ENCODE data around the gene RANBP10. TPM values are rescaled to one million over a fixed set of nuclear protein-coding genes. Genes with fewer than 3 reads are reported as not detected.
A peak's percentile ranks its signal among the peaks of the same experiment; 100 is the strongest.

Gene RANBP10
- polyA plus RNA-seq, 3 donors from 2014 or later: 2.6 to 12.4 (median 7.9) TPM

GRCh38 chr16:67811899-67812298, 5.5 kb upstream of the RANBP10 start:
- peaks cover 0 to 7% of the 10 kb centered on the region in 2 donors for H3K4me1 Mint-ChIP-seq
- H3K27ac Mint-ChIP-seq: no peak overlapping the region
- H3K27me3 Mint-ChIP-seq (ENCODE audit: low read depth in 3 of 3): peaks cover 0 to 7% (median 0%) of the 10 kb centered on the region in 3 donors
- H3K4me3 Mint-ChIP-seq: no peak overlapping the region
- no peak for DNase-seq
- H3K36me3 Mint-ChIP-seq: no peaks in the 10 kb centered on the region
- H3K9me3 Mint-ChIP-seq: no peaks in the 10 kb centered on the region

- H3K27me3 Mint-ChIP-seq (ENCODE audit: low read depth in 3 of 3): peaks cover 0 to 7% (median 3%) of the 10 kb centered on the region in 3 donors
- peaks cover 20% of the 10 kb centered on the region in 2 donors for H3K4me1 Mint-ChIP-seq
- H3K27ac Mint-ChIP-seq: peak overlapping the region; percentile 85 to 97 (median 93)
- peak overlapping the region; percentile 92 to 97 (median 94) for H3K4me3 Mint-ChIP-seq
- DNase-seq: no peak
- H3K9me3 Mint-ChIP-seq: no peaks in the 10 kb centered on the region
- no peaks in the 10 kb centered on the region for H3K36me3 Mint-ChIP-seq
Observed at GRCh38 chr16:67807148-67807682, 855 bp upstream of the RANBP10 start.

GRCh38 chr16:67805718-67806427, 487 bp downstream of the RANBP10 start:
- Mint-ChIP-seq H3K4me3 (peak overlapping the region; percentile 92 to 97 (median 94)), H3K4me1 (peaks cover 33% of the 10 kb centered on the region in 2 donors), H3K27me3 (ENCODE audit: low read depth in 3 of 3) (peaks cover 0 to 5% (median 3%) of the 10 kb centered on the region in 3 donors), H3K27ac (peak overlapping the region; percentile 53 to 96 (median 79)), H3K36me3 (no peaks in the 10 kb centered on the region), H3K9me3 (no peaks in the 10 kb centered on the region)
- peak in 1 of 3 donors; percentile 1 for DNase-seq

- DNase-seq: no peak
- Mint-ChIP-seq H3K4me3 (peak overlapping the region; percentile 92 to 97 (median 94)), H3K27me3 (ENCODE audit: low read depth in 3 of 3) (peaks cover 0 to 5% (median 3%) of the 10 kb centered on the region in 3 donors), H3K27ac (peak overlapping the region; percentile 62 to 96 (median 77)), H3K4me1 (peaks cover 39 to 40% of the 10 kb centered on the region in 2 donors), H3K9me3 (no peaks in the 10 kb centered on the region), H3K36me3 (no peaks in the 10 kb centered on the region)
Observed at GRCh38 chr16:67804853-67805542, 1.4 kb downstream of the RANBP10 start.

GRCh38 chr16:67803894-67804293, 2.5 kb downstream of the RANBP10 start:
- no peak for DNase-seq
- Mint-ChIP-seq H3K36me3 (peaks cover 0 to 4% (median 0%) of the 10 kb centered on the region in 3 donors), H3K9me3 (no peaks in the 10 kb centered on the region), H3K4me3 (peak overlapping the region in 3 of 5 donors; percentile 21 to 40 (median 29)), H3K27ac (no peak overlapping the region), H3K4me1 (peaks cover 45% of the 10 kb centered on the region in 2 donors), H3K27me3 (ENCODE audit: low read depth in 3 of 3) (peaks cover 0 to 5% (median 3%) of the 10 kb centered on the region in 3 donors)

DNA sequence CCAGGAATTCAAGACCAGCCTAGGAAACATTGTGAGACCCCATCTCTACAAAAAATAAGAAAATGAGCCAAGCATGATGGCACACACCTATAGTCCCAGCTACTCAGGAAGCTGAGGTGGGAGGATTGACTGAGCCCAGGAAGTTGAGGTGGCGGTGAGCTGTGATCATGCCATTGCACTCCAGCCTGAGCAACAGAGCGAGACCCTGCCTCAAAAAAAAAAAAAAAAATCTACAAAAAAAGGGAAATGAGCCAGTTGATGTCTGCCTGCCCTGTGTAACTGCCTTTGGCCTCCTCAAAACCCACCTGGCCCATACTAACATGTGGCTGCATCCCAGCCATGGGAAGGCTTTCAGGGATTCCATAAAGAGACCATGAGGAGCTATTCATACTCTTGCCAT, 4.5 kb downstream of the RANBP10 start:
- Mint-ChIP-seq H3K27me3 (ENCODE audit: low read depth in 3 of 3) (peaks cover 0 to 3% (median 3%) of the 10 kb centered on the region in 3 donors), H3K4me1 (peaks cover 45 to 57% of the 10 kb centered on the region in 2 donors), H3K27ac (peak overlapping the region in 1 of 6 donors; percentile 34), H3K9me3 (no peaks in the 10 kb centered on the region), H3K4me3 (peak overlapping the region in 3 of 5 donors; percentile 5 to 33 (median 22)), H3K36me3 (peaks cover 0 to 4% (median 0%) of the 10 kb centered on the region in 3 donors)
- DNase-seq: peak in 1 of 3 donors; percentile 2

DNA sequence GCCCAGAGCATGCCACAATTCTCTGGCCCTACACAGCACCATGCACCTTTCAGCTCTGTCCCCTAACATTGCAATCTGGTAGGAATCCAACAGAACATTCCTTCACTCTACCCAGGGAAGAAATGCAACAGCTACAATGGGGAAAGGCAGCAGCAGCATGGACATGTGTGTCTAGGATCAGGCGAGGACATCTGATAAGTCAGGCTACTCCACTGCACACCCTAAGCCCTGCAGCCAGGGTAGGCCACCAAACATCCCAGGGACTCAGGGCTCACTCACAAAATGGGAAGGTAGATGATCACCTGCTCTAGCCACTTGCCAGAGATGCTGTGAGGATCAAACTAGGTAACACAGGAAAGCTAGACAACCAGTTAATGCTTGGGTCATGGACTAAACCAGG, 5.1 kb downstream of the RANBP10 start:
- peak overlapping the region in 1 of 5 donors; percentile 10 for H3K4me3 Mint-ChIP-seq
- peaks cover 0 to 4% (median 3%) of the 10 kb centered on the region in 3 donors for H3K36me3 Mint-ChIP-seq
- peaks cover 49 to 63% of the 10 kb centered on the region in 2 donors for H3K4me1 Mint-ChIP-seq
- H3K27ac Mint-ChIP-seq: peak overlapping the region in 1 of 6 donors; percentile 55
- H3K27me3 Mint-ChIP-seq (ENCODE audit: low read depth in 3 of 3): no peaks in the 10 kb centered on the region
- no peak for DNase-seq
- no peaks in the 10 kb centered on the region for H3K9me3 Mint-ChIP-seq

DNA sequence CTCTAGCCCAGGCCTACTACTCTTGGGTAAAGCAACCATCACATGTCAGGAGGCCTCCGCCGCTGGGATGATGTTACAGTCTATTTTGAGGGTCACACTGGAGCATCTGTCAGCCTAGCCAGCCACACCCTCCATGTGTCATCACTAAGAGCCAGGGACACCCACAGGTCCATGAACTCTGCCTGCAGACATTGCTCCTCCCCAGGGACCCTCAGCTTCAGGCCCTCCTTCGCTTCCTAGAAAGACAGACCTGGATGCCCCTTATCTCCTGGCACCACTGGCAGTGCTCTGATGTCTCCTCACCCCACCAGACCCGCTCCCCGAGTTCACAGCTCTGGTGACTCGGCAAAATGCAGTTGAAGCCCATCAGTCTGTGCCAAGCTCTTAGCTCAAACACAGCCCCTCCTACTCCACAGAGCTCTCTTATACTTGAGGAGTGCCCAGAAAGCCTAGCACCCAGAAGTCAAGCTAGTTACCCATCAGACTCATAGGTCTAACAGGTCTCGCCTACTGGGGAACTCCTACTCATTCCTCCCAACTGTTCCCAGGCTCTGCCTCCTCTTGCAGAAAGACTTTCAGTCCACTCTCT, 5.9 kb downstream of the RANBP10 start:
- peaks cover 44 to 62% of the 10 kb centered on the region in 2 donors for H3K4me1 Mint-ChIP-seq
- H3K27ac Mint-ChIP-seq: peak overlapping the region in 1 of 6 donors; percentile 55
- no peak overlapping the region for H3K4me3 Mint-ChIP-seq
- H3K9me3 Mint-ChIP-seq: no peaks in the 10 kb centered on the region
- DNase-seq: no peak
- H3K36me3 Mint-ChIP-seq: peaks cover 0 to 4% (median 4%) of the 10 kb centered on the region in 3 donors
- H3K27me3 Mint-ChIP-seq (ENCODE audit: low read depth in 3 of 3): no peaks in the 10 kb centered on the region

GRCh38 chr16:67796099-67796718, 10.2 kb downstream of the RANBP10 start:
- no peak for DNase-seq

GRCh38 chr16:67790071-67790470, 16.3 kb downstream of the RANBP10 start:
- peak overlapping the region in 1 of 6 donors; percentile 56 for H3K27ac Mint-ChIP-seq
- peaks cover 0 to 2% (median 0%) of the 10 kb centered on the region in 3 donors for H3K27me3 Mint-ChIP-seq (ENCODE audit: low read depth in 3 of 3)
- no peak overlapping the region for H3K4me3 Mint-ChIP-seq
- DNase-seq: no peak
- H3K36me3 Mint-ChIP-seq: no peaks in the 10 kb centered on the region
- no peaks in the 10 kb centered on the region for H3K9me3 Mint-ChIP-seq
- peaks cover 0 to 5% of the 10 kb centered on the region in 2 donors for H3K4me1 Mint-ChIP-seq

More at GRCh38 chr16:67796099-67796718, 10.2 kb downstream of the RANBP10 start:
- H3K9me3 Mint-ChIP-seq: no peaks in the 10 kb centered on the region
- peaks cover 0 to 4% (median 4%) of the 10 kb centered on the region in 3 donors for H3K36me3 Mint-ChIP-seq
- H3K4me1 Mint-ChIP-seq: peaks cover 22 to 35% of the 10 kb centered on the region in 2 donors
- H3K27me3 Mint-ChIP-seq (ENCODE audit: low read depth in 3 of 3): no peaks in the 10 kb centered on the region
- H3K27ac Mint-ChIP-seq: peak overlapping the region in 2 of 6 donors; percentile 1 to 21
- H3K4me3 Mint-ChIP-seq: no peak overlapping the region

- DNase-seq: no peak
- Mint-ChIP-seq H3K4me1 (peaks cover 4 to 13% of the 10 kb centered on the region in 2 donors), H3K36me3 (no peaks in the 10 kb centered on the region), H3K27ac (no peak overlapping the region), H3K4me3 (no peak overlapping the region), H3K27me3 (ENCODE audit: low read depth in 3 of 3) (peaks cover 0 to 2% (median 0%) of the 10 kb centered on the region in 3 donors), H3K9me3 (no peaks in the 10 kb centered on the region)
Observed at GRCh38 chr16:67786491-67786890, 19.9 kb downstream of the RANBP10 start.

- DNase-seq: no peak
- H3K9me3 Mint-ChIP-seq: no peaks in the 10 kb centered on the region
- peaks cover 0 to 2% (median 0%) of the 10 kb centered on the region in 3 donors for H3K27me3 Mint-ChIP-seq (ENCODE audit: low read depth in 3 of 3)
- no peak overlapping the region for H3K4me3 Mint-ChIP-seq
- peak overlapping the region in 1 of 6 donors; percentile 30 for H3K27ac Mint-ChIP-seq
- peaks cover 18 to 21% of the 10 kb centered on the region in 2 donors for H3K4me1 Mint-ChIP-seq
- H3K36me3 Mint-ChIP-seq: no peaks in the 10 kb centered on the region
Observed at GRCh38 chr16:67783353-67783725, 23.0 kb downstream of the RANBP10 start.
